Esophagus squamous epithelium (tissue), 5 donors: ENCODE results near the gene SGMS2. TPM values are rescaled to one million over a fixed set of nuclear protein-coding genes. Genes with fewer than 3 reads are reported as not detected.
A peak's percentile ranks its signal among the peaks of the same experiment; 100 is the strongest.

ENCODE experiments used
- DNase-seq: peaks from one replicate; lab custom pipeline; 2025; lab: John Stamatoyannopoulos, UW
- H3K27ac ChIP-seq, 4 donors: fragments of 200-600 bp; sonication (generic); one replicate each; pipeline ENCODE4 v1.5.1; 2016 to 2019; ENCODE audit warnings: mild to moderate bottlenecking in 1 of 4
- H3K27me3 ChIP-seq, 4 donors: fragments of 200-600 bp; sonication (generic); 1 replicate in 3 of 4; 2 replicates in 1 of 4; pipeline versions ENCODE4 v1.5.1 to v1.6.0; 2017 to 2021; ENCODE audit warnings: antibody characterized with exemption in 1 of 4
- H3K36me3 ChIP-seq, 3 donors: fragments of 200-600 bp; sonication (generic); one replicate each; pipeline ENCODE4 v1.5.1; 2016 to 2019
- H3K4me1 ChIP-seq, 3 donors: fragments of 200-600 bp; sonication (generic); one replicate each; pipeline ENCODE4 v1.5.1; 2017 to 2019
- H3K4me3 ChIP-seq, 4 donors: fragments of 200-600 bp; sonication (generic); 1 replicate in 3 of 4; 2 replicates in 1 of 4; pipeline ENCODE4 v1.5.1; 2016 to 2019; ENCODE audit warnings: mild to moderate bottlenecking in 2 of 4, moderate library complexity in 1 of 4
- H3K9me3 ChIP-seq, 3 donors: fragments of 200-600 bp; sonication (generic); one replicate each; pipeline ENCODE4 v1.5.1; 2016 to 2019
- POLR2A ChIP-seq, 4 donors: fragments of 450-650 bp; IDR thresholded peaks; one replicate each; pipeline ENCODE4 v1.6.1; 2017; ENCODE audit warnings: antibody characterized with exemption in 4 of 4, mild to moderate bottlenecking in 4 of 4, moderate library complexity in 3 of 4
- WGBS, 2 donors: methylation state at CpG; one replicate each; pipeline ENCODE4 v1.1.5; 2018; 5-methylcytosine and 5-hydroxymethylcytosine counted together
- intact Hi-C: fragments of 100-400 bp; cut with DNase I; formaldehyde crosslinking; loops from one replicate; pipeline ENCODE4 v1.15.0; 2022
- total RNA-seq, 4 donors: library from RNA; depleted of rRNA; stranded (reverse); fragments of >200 nt; gene quantifications; one replicate each; pipeline ENCODE4 v1.1.0, GENCODE V29; 2016
- TF ChIP-seq, protein P1 (sequence below), 6 experiments: fragments of 450-650 bp in 4 of 6; fragments of 200-600 bp in 2 of 6; sonication (generic) in 2 of 6; IDR thresholded peaks; one replicate each; pipeline ENCODE4 v1.5.1; 2016 to 2019; ENCODE audit warnings: antibody characterized with exemption in 6 of 6, mild to moderate bottlenecking in 4 of 6, moderate library complexity in 4 of 6
- donor health status: DM: yes; HTN: yes; CAD: no.

Gene SGMS2
- total RNA-seq, 4 donors from 2014 or later = 53.4 to 153 (median 114) TPM

DNA sequence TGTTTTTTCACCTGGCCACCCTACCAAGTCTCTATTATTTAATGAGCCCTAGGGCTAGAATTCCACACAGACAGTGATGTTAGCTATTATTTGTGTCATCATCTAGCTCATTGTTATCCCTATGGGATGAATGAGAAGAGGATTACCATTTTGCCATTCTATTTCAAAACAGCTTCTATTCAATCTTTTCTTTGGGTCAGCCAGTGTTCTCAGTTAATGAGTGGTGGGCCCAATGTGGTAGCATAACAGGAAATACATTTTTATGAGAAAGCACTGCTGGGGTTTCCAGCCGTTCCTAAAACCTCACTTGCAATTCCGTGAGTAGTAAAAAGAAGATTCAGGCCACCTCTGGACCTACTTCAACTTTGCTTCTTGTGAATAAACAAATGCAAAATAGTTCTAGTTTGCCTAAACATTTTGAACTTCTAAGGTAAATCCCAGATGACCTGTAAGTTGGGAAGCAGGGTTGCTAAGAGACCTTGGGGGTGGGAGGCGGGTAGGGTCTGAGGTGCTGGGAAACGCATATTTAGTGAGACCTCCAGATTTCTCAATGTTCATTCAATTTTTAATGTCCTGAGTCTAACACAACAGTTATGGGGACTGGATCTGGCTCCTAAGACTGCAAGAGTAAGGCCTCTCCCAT lies 81.8 kb downstream of the SGMS2 start:
- no peaks in the 10 kb centered on the region for H3K27me3 ChIP-seq
- no peak overlapping the region for H3K27ac ChIP-seq
- no peaks in the 10 kb centered on the region for H3K9me3 ChIP-seq
- intact Hi-C loops = no loop called here
- WGBS, 2 donors = 86 to 95% methylated on average over 4 of the region's 4 CpGs
- H3K4me3 ChIP-seq = no peak overlapping the region
- no peak for TF ChIP-seq POLR2A (IDR thresholded peaks at IDR 0.05)
- TF ChIP-seq, protein P1, sequence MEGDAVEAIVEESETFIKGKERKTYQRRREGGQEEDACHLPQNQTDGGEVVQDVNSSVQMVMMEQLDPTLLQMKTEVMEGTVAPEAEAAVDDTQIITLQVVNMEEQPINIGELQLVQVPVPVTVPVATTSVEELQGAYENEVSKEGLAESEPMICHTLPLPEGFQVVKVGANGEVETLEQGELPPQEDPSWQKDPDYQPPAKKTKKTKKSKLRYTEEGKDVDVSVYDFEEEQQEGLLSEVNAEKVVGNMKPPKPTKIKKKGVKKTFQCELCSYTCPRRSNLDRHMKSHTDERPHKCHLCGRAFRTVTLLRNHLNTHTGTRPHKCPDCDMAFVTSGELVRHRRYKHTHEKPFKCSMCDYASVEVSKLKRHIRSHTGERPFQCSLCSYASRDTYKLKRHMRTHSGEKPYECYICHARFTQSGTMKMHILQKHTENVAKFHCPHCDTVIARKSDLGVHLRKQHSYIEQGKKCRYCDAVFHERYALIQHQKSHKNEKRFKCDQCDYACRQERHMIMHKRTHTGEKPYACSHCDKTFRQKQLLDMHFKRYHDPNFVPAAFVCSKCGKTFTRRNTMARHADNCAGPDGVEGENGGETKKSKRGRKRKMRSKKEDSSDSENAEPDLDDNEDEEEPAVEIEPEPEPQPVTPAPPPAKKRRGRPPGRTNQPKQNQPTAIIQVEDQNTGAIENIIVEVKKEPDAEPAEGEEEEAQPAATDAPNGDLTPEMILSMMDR (IDR thresholded peaks at IDR 0.05) = no peak
- no peaks in the 10 kb centered on the region for H3K4me1 ChIP-seq
- H3K36me3 ChIP-seq = peaks cover 0 to 56% (median 0%) of the 10 kb centered on the region in 3 donors
- DNase-seq = no peak

DNA sequence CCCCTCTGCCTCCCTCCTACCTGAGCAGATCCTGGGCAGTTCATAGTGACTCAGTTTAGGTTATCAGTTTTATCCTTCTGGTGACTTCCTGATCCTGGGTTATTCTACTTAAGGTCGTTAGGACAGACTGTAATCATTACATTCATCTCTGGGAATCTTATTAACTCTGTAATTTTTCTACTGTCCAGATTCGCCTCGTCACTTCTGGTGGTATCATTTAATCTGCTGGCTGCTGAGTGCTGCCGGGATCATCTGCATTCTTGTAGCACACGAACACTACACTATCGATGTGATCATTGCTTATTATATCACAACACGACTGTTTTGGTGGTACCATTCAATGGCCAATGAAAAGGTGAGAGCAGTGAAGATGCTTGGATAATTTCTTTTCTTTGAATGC lies 83.6 kb downstream of the SGMS2 start:
- no peak overlapping the region for H3K27ac ChIP-seq
- H3K4me3 ChIP-seq = no peak overlapping the region
- 87 to 94% methylated on average over 7 of the region's 7 CpGs for WGBS, 2 donors
- no peak for TF ChIP-seq POLR2A (IDR thresholded peaks at IDR 0.05)
- TF ChIP-seq, protein P1 (IDR thresholded peaks at IDR 0.05) = no peak
- no peaks in the 10 kb centered on the region for H3K4me1 ChIP-seq
- H3K36me3 ChIP-seq = peaks cover 0 to 50% (median 0%) of the 10 kb centered on the region in 3 donors
- no peaks in the 10 kb centered on the region for H3K27me3 ChIP-seq
- H3K9me3 ChIP-seq = no peaks in the 10 kb centered on the region
- intact Hi-C loops = no loop called here
- no peak for DNase-seq

DNA sequence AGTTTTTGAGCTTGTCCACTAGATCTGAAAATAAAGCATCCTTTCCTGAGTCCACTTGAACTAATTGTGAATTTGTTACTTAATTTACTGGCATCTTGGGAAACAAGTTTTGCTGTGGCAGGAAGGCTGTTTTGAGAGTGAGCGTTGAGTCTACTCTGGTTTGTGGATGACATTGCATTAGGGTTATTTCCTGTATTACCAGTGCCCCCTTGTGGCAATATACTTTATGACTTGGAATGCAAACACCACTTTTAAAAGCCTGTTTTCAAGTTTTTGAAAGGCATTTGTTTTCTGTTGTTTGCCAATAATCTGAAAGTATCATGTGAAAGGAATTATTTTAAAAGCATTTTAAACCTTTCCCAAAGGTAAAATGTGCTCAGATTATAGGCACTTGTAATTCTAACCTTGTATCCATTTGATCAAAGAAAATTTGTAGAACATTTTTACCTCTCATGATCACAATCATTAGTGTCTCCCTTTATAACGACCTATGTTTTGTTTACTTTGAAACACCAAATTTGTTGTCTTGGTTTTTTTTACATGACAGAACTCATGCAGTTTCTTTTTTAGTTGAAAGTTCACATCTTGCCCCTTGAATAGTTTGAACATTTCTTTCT lies 88.7 kb downstream of the SGMS2 start:
- peaks cover 0 to 32% (median 0%) of the 10 kb centered on the region in 3 donors for H3K36me3 ChIP-seq
- no peaks in the 10 kb centered on the region for H3K27me3 ChIP-seq
- TF ChIP-seq POLR2A (IDR thresholded peaks at IDR 0.05) = no peak
- TF ChIP-seq, protein P1 (IDR thresholded peaks at IDR 0.05) = peak; percentile 70 to 88 (median 82)
- no peak overlapping the region for H3K27ac ChIP-seq
- H3K4me3 ChIP-seq = no peak overlapping the region
- intact Hi-C loops = no loop called here
- whole genome bisulfite sequencing, 2 donors = 14 to 15% methylated on average over 2 of the region's 2 CpGs
- no peak for DNase-seq
- no peaks in the 10 kb centered on the region for H3K4me1 ChIP-seq
- H3K9me3 ChIP-seq = no peaks in the 10 kb centered on the region

DNA sequence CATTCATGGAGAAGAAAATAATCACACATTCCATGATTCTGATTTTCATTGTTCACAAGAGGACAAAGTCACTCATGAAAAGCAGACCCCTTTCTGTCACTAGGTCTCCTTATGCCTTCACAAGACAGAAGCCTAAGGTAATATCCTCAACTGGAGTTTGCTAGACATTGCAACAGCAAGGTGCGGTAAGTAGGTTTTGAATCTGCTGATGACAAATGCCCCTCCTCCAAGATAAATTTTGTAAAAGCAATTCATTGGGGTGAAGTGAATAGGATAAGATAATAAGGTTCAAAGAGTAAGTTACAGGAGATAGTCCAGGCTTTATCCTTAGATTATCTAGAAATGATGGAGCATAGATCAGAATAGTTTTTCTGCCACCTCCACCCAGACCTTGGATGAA lies 90.5 kb downstream of the SGMS2 start:
- Histone ChIP-seq H3K9me3 (peaks cover 0 to 13% (median 0%) of the 10 kb centered on the region in 3 donors), H3K27me3 (no peaks in the 10 kb centered on the region), H3K4me3 (no peak overlapping the region), H3K36me3 (peaks cover 0 to 14% (median 0%) of the 10 kb centered on the region in 3 donors), H3K27ac (no peak overlapping the region), H3K4me1 (no peaks in the 10 kb centered on the region)
- DNase-seq = no peak
- intact Hi-C loops = loop anchor here (2.0 kb wide), 1 partner anchor 158 kb away; no protein-coding TSS in a partner anchor
- TF ChIP-seq, protein P1 (IDR thresholded peaks at IDR 0.05) = no peak
- no peak for TF ChIP-seq POLR2A (IDR thresholded peaks at IDR 0.05)
- WGBS, 2 donors = 88 to 93% methylated on average over 1 of the region's 1 CpG

DNA sequence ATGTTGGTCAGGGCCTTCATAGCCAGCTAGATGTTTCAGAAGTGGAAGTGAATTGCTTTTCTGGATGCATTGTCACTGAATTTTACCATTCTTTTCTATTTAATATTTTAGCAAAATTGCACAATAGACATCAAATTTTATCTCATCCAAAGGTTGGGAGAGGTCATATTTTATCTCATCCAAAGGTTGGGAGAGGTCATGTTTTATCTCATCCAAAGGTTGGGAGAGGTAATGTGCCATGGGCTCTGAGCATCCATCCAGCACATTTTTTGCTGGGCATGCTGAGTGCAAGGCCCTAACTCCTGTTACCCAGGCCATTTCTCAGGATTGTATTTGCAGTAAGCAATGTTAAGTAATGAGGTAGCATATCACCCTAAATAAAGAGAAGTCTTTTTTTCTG lies 91.9 kb downstream of the SGMS2 start:
- Histone ChIP-seq H3K4me3 (no peak overlapping the region), H3K27me3 (no peaks in the 10 kb centered on the region), H3K4me1 (no peaks in the 10 kb centered on the region), H3K36me3 (no peaks in the 10 kb centered on the region), H3K27ac (no peak overlapping the region), H3K9me3 (peaks cover 0 to 21% (median 0%) of the 10 kb centered on the region in 3 donors)
- no peak for DNase-seq
- intact Hi-C loops = no loop called here
- TF ChIP-seq, protein P1 (IDR thresholded peaks at IDR 0.05) = no peak
- TF ChIP-seq POLR2A (IDR thresholded peaks at IDR 0.05) = no peak
